HepG2 (cell line): ENCODE measurements around the gene SPIRE1. TPM values are rescaled to one million over a fixed set of nuclear protein-coding genes. Genes with fewer than 3 reads are reported as not detected.

Experiments used
- ATAC-seq: fragments of 200-7000 bp; cut with Tn5 transposase; 3 replicates; pipeline ENCODE4 v1.9.1; 2020; ENCODE audit warnings: mild to moderate bottlenecking, moderate library complexity
- Bru-seq: library from RNA; stranded (reverse); fragments of 400-500 nt; gene quantifications from one replicate; lab custom pipeline; 2021; lab: Mats Ljungman, UMichigan
- BruChase-seq, 2 experiments: library from RNA; stranded (reverse); fragments of 400-500 nt; gene quantifications; one replicate each; lab custom pipeline; 2021; lab: Mats Ljungman, UMichigan
- BruUV-seq: library from RNA; stranded (reverse); fragments of 400-500 nt; replicated peaks from 2 replicates; lab custom pipeline; 2021; lab: Mats Ljungman, UMichigan
- CTCF ChIA-PET: fragments of 300-600 bp; formaldehyde crosslinking; extraction: SDS; loops from one replicate; lab custom pipeline; 2021; ENCODE audit warnings: low total read pairs, inconsistent platforms, low intra/inter-chr PET ratio; lab: Yijun Ruan, JAX
- POLR2A ChIA-PET: fragments of 350-600 bp; sonication (Branson Sonifier 250); formaldehyde crosslinking; loops from one replicate; lab custom pipeline; 2020; ENCODE audit warnings: antibody characterized with exemption, inconsistent platforms; lab: Yijun Ruan, JAX
- DNase-seq: peaks from one replicate; pipeline ENCODE4 v3.0.0-alpha.2; 2015; ENCODE audit warnings: low spot score
- FAIRE-seq: peaks from 3 replicates; lab custom pipeline; 2011; peaks lifted over from hg19 to GRCh38; lab: Jason Lieb, UNC
- H2AFZ ChIP-seq: one replicate; pipeline ENCODE4 v1.6.1; 2011; ENCODE audit warnings: low read length, inconsistent platforms
- H3K27ac ChIP-seq: fragments of 300-600 bp; 3 replicates; pipeline ENCODE4 v1.8.0; 2011; ENCODE audit warnings: mixed run types, mild to moderate bottlenecking, mixed read lengths, low read length, inconsistent platforms; ENCODE audit not compliant: insufficient read depth; ENCODE audit errors: extremely low read length
- H3K27me3 ChIP-seq, 2 experiments: fragments of 200-600 bp in 1 of 2; 2 replicates in 1 of 2; 3 replicates in 1 of 2; pipeline versions ENCODE4 v1.6.0 to v1.8.0; 2011; ENCODE audit warnings: low read length in 2 of 2, mild to moderate bottlenecking in 2 of 2, moderate library complexity in 2 of 2, inconsistent platforms in 1 of 2; ENCODE audit not compliant: insufficient read depth in 2 of 2, control insufficient read depth in 1 of 2
- H3K36me3 ChIP-seq, 2 experiments: fragments of 200-600 bp in 1 of 2; replicated peaks in 1 of 2; 2 replicates in 1 of 2; 3 replicates in 1 of 2; pipeline versions ENCODE4 v1.5.1 to v1.8.0; 2011; ENCODE audit warnings: low read length in 2 of 2, inconsistent platforms in 1 of 2; ENCODE audit not compliant: insufficient read depth in 2 of 2, control insufficient read depth in 1 of 2
- H3K4me1 ChIP-seq: 2 replicates; pipeline ENCODE4 v1.5.1; 2012; ENCODE audit warnings: low read length, inconsistent platforms; ENCODE audit not compliant: insufficient read depth
- H3K4me2 ChIP-seq: 2 replicates; pipeline ENCODE4 v1.6.0; 2011; ENCODE audit warnings: low read depth, low read length, inconsistent platforms
- H3K4me3 ChIP-seq, 3 experiments: fragments of 200-600 bp in 1 of 3; sonication (generic), shearing (Covaris generic) in 1 of 3; replicated peaks in 1 of 3; 2 replicates each; pipeline ENCODE4 v1.5.1; 2011 to 2016; ENCODE audit warnings: low read length in 3 of 3, inconsistent platforms in 2 of 3, low read depth in 2 of 3, mild to moderate bottlenecking in 2 of 3, control low read depth in 1 of 3, mixed read lengths in 1 of 3; ENCODE audit not compliant: insufficient read depth in 1 of 3
- H3K79me2 ChIP-seq: one replicate; pipeline ENCODE4 v1.6.1; 2011; ENCODE audit warnings: low read length, inconsistent platforms; ENCODE audit not compliant: insufficient read depth
- H3K9ac ChIP-seq: 2 replicates; pipeline ENCODE4 v1.6.0; 2011; ENCODE audit warnings: mild to moderate bottlenecking, low read depth, low read length, inconsistent platforms; ENCODE audit not compliant: insufficient read depth
- H3K9me3 ChIP-seq: 2 replicates; pipeline ENCODE4 v1.5.1; 2012; ENCODE audit warnings: mild to moderate bottlenecking, low read length
- H4K20me1 ChIP-seq: 2 replicates; pipeline ENCODE4 v1.6.0; 2011; ENCODE audit warnings: inconsistent platforms, mild to moderate bottlenecking, low read length, moderate library complexity; ENCODE audit not compliant: insufficient read depth
- EP300 ChIP-seq, 3 experiments: sonication (generic) in 1 of 3; formaldehyde crosslinking in 1 of 3; IDR thresholded peaks; 2 replicates each; pipeline versions ENCODE4 v1.5.1 to v1.6.1; 2011 to 2020; ENCODE audit warnings: low read depth in 2 of 3, low read length in 2 of 3, borderline replicate concordance in 1 of 3, improper control_type of control experiment in 1 of 3, mild to moderate bottlenecking in 1 of 3, missing genetic modification reagents in 1 of 3, moderate library complexity in 1 of 3
- NKX3-1 ChIP-seq: sonication (generic); formaldehyde crosslinking; IDR thresholded peaks from 2 replicates; pipeline ENCODE4 v1.5.0; 2020; ENCODE audit warnings: missing genetic modification reagents
- ZBTB49 ChIP-seq: sonication (generic); formaldehyde crosslinking; IDR thresholded peaks from 2 replicates; pipeline ENCODE4 v1.4.0; 2020; ENCODE audit warnings: missing genetic modification reagents, borderline replicate concordance
- ZBTB7B ChIP-seq: sonication (generic); formaldehyde crosslinking; IDR thresholded peaks from 2 replicates; pipeline ENCODE4 v1.4.0; 2020; ENCODE audit warnings: missing genetic modification reagents
- ZFP41 ChIP-seq: sonication (generic); formaldehyde crosslinking; IDR thresholded peaks from 2 replicates; pipeline ENCODE4 v1.4.0; 2020; ENCODE audit warnings: mild to moderate bottlenecking, missing genetic modification reagents, borderline replicate concordance
- ZNF17 ChIP-seq: sonication (generic); formaldehyde crosslinking; IDR thresholded peaks from 2 replicates; pipeline ENCODE4 v1.5.0; 2020; ENCODE audit warnings: mild to moderate bottlenecking, missing genetic modification reagents
- ZNF34 ChIP-seq: sonication (generic); formaldehyde crosslinking; IDR thresholded peaks from 2 replicates; pipeline ENCODE4 v1.4.0; 2020; ENCODE audit warnings: mild to moderate bottlenecking, missing genetic modification reagents, borderline replicate concordance
- ZSCAN31 ChIP-seq: sonication (generic); formaldehyde crosslinking; IDR thresholded peaks from 2 replicates; pipeline ENCODE4 v1.5.0; 2020; ENCODE audit warnings: low read depth, mild to moderate bottlenecking, missing genetic modification reagents
- WGBS: methylation state at CpG from one replicate; pipeline ENCODE4 v1.1.6; 2017; ENCODE audit warnings: low lambda C conversion rate; 5-methylcytosine and 5-hydroxymethylcytosine counted together
- in situ Hi-C: cut with HindIII; loops from 2 replicates; pipeline ENCODE4 v1.10.0; 2017; ENCODE audit warnings: low pct_unique_long_range_greater_than_20kb; ENCODE audit not compliant: extremely low pct_ligation_motif_present
- intact Hi-C: fragments of 100-400 bp; cut with micrococcal nuclease; formaldehyde crosslinking; loops from one replicate; pipeline ENCODE4 v1.10.0; 2022; ENCODE audit not compliant: unreplicated experiment
- long read RNA-seq, 2 experiments: library from RNA in 1 of 2; library from polyadenylated mRNA in 1 of 2; stranded (forward) in 1 of 2; unstranded in 1 of 2; transcript quantifications; one replicate each; pipeline ENCODE4 v2.0.0, GENCODE V29; 2019 to 2022
- polyA minus RNA-seq, 3 experiments: library from RNA; depleted of rRNA, polyadenylated mRNA; stranded (reverse); fragments of >200 nt; gene quantifications; 2 replicates each; pipeline ENCODE4 v1.2.3, GENCODE V29; 2011; ENCODE audit warnings: low replicate concordance in 1 of 3
- polyA plus RNA-seq, 8 experiments: library from polyadenylated mRNA; depleted of rRNA in 3 of 8; stranded (reverse) in 7 of 8; unstranded in 1 of 8; fragments of >200 nt; fragmentation: Illumina TruSeq in 4 of 8; extraction: Trizol in 4 of 8; gene quantifications; 2 replicates each; pipeline versions ENCODE4 v1.2.1 to v1.2.3, GENCODE V29; 2011 to 2016; ENCODE audit warnings: low read depth in 4 of 8, missing spikeins in 1 of 8, mixed read lengths in 1 of 8; ENCODE audit not compliant: insufficient read depth in 1 of 8
- total RNA-seq, 5 experiments: library from RNA; depleted of rRNA; stranded (reverse); fragments of >200 nt; fragmentation: Illumina TruSeq; extraction: Trizol; gene quantifications; 2 replicates each; pipeline ENCODE4 v1.2.3, GENCODE V29; 2016; ENCODE audit warnings: low read depth in 1 of 5
- TF ChIP-seq, protein P1 (sequence below): sonication (generic); formaldehyde crosslinking; IDR thresholded peaks from 2 replicates; pipeline ENCODE4 v1.4.0; 2020; ENCODE audit warnings: missing genetic modification reagents, borderline replicate concordance

The SPIRE1 gene
- total RNA-seq (2016; rRNA removed; fragmentation: Illumina TruSeq; extraction: Trizol) (21.3 and 28.1 TPM in 2 replicates), polyA plus RNA-seq (2011; rRNA removed) (9.9 and 10.1 TPM in 2 replicates), polyA minus RNA-seq (2011; rRNA and poly(A)+ RNA removed; ENCODE audit: low replicate concordance) (14.8 and 27.8 TPM in 2 replicates), Bru-seq, nascent RNA (percentile 74 among the genes with signal in this experiment), BruChase-seq, experiment 1, labeled RNA remaining after a 6-hour chase (percentile 72 among the genes with signal in this experiment), BruChase-seq, experiment 2, labeled RNA remaining after a 2-hour chase (percentile 73 among the genes with signal in this experiment)
- total RNA-seq (2016; cell fraction: cytosol; rRNA removed; fragmentation: Illumina TruSeq; extraction: Trizol; ENCODE audit: low read depth), result 6.0 and 6.9 TPM in 2 replicates
- total RNA-seq (2016; cell fraction: insoluble cytoplasmic fraction; rRNA removed; fragmentation: Illumina TruSeq; extraction: Trizol), result 22.4 and 29.7 TPM in 2 replicates
- 15.7 and 18.0 TPM in 2 replicates for total RNA-seq (2016; cell fraction: membrane; rRNA removed; fragmentation: Illumina TruSeq; extraction: Trizol)
- total RNA-seq (2016; cell fraction: nucleus; rRNA removed; fragmentation: Illumina TruSeq; extraction: Trizol), result 19.0 and 22.0 TPM in 2 replicates
- 6.6 and 8.9 TPM in 2 replicates for polyA plus RNA-seq (2011; cell fraction: cytosol; rRNA removed)
- polyA plus RNA-seq (2011; cell fraction: nucleus; rRNA removed), result 6.8 and 7.4 TPM in 2 replicates
- polyA plus RNA-seq (2012), result 8.4 and 12.6 TPM in 2 replicates
- polyA plus RNA-seq (2016; cell fraction: cytosol; fragmentation: Illumina TruSeq; extraction: Trizol; ENCODE audit: low read depth), result 1.8 and 2.3 TPM in 2 replicates
- polyA plus RNA-seq (2016; cell fraction: insoluble cytoplasmic fraction; fragmentation: Illumina TruSeq; extraction: Trizol; ENCODE audit: low read depth), result 19.3 and 20.2 TPM in 2 replicates
- polyA plus RNA-seq (2016; cell fraction: membrane; fragmentation: Illumina TruSeq; extraction: Trizol; ENCODE audit: low read depth), result 6.7 and 7.2 TPM in 2 replicates
- 28.6 and 33.9 TPM in 2 replicates for polyA plus RNA-seq (2016; cell fraction: nucleus; fragmentation: Illumina TruSeq; extraction: Trizol; ENCODE audit: insufficient read depth, low read depth)
- polyA minus RNA-seq (2011; cell fraction: cytosol; rRNA and poly(A)+ RNA removed), result 13.6 and 18.8 TPM in 2 replicates
- 14.2 and 17.7 TPM in 2 replicates for polyA minus RNA-seq (2011; cell fraction: nucleus; rRNA and poly(A)+ RNA removed)
- long read RNA-seq, experiment 1, partial matches to known transcripts, result 0 of 1 reads
- long read RNA-seq, experiment 1, other reads (novel, unspliced or antisense), result 1 of 1 reads
- long read RNA-seq, experiment 2, full-length matches to known transcripts, result 8 of 50 reads
- long read RNA-seq, experiment 2, partial matches to known transcripts, result 2 of 50 reads
- long read RNA-seq, experiment 2, other reads (novel, unspliced or antisense), result 40 of 50 reads

GRCh38 chr18:12657684-12658425 is at the start of gene SPIRE1:
SPIRE1 (minus strand) TSS chr18:12658107; CDS start chr18:12657866, 241 bp downstream.
- peaks cover 15% of the 10 kb centered on the region for H3K79me2 ChIP-seq
- CTCF ChIA-PET, result interaction anchor here (6.0 kb wide), 1 partner anchor 266 kb away, joined by 55 read pairs; no protein-coding TSS in a partner anchor
- BruUV-seq, result no TSS peak
- POLR2A ChIA-PET, result interaction anchor here (0.9 to 1.0 kb wide), 2 partner anchors 237 to 281 kb away, joined by 3 read pairs; partner anchors contain the start of gene AFG3L2
- peak within 1 kb of the TSS; percentile 23 for H3K27ac ChIP-seq
- peak within 1 kb of the TSS; percentile 78 to 86 (median 85) for H3K4me3 ChIP-seq
- H3K9me3 ChIP-seq, result no peaks in the 10 kb centered on the region
- peak within 1 kb of the TSS; percentile 86 for H3K4me2 ChIP-seq
- no peak within 1 kb of the TSS for H2AFZ ChIP-seq
- peak; percentile 29 for DNase-seq
- peak within 1 kb of the TSS; percentile 74 for H3K9ac ChIP-seq
- H4K20me1 ChIP-seq, result no peaks in the 10 kb centered on the region
- H3K36me3 ChIP-seq, result no peaks in the 10 kb centered on the region
- WGBS, result no CpG with 5 or more reads among the region's 112 CpGs
- in situ Hi-C loops (loop anchor here (5.0 kb wide), 2 partner anchors 116 to 266 kb away; no protein-coding TSS in a partner anchor), intact Hi-C loops (loop anchor here (5.0 kb wide), 3 partner anchors 196 to 376 kb away; no protein-coding TSS in a partner anchor)
- no peaks in the 10 kb centered on the region for H3K27me3 ChIP-seq
- no peak for FAIRE-seq
- peak; percentile 83 for ATAC-seq
- peaks cover 21% of the 10 kb centered on the region for H3K4me1 ChIP-seq
- TF ChIP-seq ZNF17 (CRISPR knock-in tag) (no peak), ZSCAN31 (no peak), ZNF34 (CRISPR knock-in tag) (no peak), NKX3-1 (no peak), ZFP41 (CRISPR knock-in tag) (no peak), ZBTB7B (no peak), EP300 (IDR thresholded peaks at IDR 0.05; ENCODE audit: low read depth in 2 of 2, low read length in 2 of 2) (no peak), EP300 (CRISPR knock-in tag; IDR thresholded peaks at IDR 0.05; ENCODE audit: borderline replicate concordance) (no peak), ZBTB49 (CRISPR knock-in tag) (no peak)
- TF ChIP-seq, protein P1, sequence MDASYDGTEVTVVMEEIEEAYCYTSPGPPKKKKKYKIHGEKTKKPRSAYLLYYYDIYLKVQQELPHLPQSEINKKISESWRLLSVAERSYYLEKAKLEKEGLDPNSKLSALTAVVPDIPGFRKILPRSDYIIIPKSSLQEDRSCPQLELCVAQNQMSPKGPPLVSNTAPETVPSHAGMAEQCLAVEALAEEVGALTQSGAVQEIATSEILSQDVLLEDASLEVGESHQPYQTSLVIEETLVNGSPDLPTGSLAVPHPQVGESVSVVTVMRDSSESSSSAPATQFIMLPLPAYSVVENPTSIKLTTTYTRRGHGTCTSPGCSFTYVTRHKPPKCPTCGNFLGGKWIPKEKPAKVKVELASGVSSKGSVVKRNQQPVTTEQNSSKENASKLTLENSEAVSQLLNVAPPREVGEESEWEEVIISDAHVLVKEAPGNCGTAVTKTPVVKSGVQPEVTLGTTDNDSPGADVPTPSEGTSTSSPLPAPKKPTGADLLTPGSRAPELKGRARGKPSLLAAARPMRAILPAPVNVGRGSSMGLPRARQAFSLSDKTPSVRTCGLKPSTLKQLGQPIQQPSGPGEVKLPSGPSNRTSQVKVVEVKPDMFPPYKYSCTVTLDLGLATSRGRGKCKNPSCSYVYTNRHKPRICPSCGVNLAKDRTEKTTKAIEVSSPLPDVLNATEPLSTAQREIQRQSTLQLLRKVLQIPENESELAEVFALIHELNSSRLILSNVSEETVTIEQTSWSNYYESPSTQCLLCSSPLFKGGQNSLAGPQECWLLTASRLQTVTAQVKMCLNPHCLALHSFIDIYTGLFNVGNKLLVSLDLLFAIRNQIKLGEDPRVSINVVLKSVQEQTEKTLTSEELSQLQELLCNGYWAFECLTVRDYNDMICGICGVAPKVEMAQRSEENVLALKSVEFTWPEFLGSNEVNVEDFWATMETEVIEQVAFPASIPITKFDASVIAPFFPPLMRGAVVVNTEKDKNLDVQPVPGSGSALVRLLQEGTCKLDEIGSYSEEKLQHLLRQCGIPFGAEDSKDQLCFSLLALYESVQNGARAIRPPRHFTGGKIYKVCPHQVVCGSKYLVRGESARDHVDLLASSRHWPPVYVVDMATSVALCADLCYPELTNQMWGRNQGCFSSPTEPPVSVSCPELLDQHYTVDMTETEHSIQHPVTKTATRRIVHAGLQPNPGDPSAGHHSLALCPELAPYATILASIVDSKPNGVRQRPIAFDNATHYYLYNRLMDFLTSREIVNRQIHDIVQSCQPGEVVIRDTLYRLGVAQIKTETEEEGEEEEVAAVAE, result no peak
